HUES64 (cell line): ENCODE measurements around the gene IL11.

Experiments used
- H3K27ac ChIP-seq: 2 replicates; pipeline ENCODE4 v1.7.0; 2013; ENCODE audit warnings: low read depth, low read length, inconsistent platforms
- H3K27me3 ChIP-seq: 2 replicates; pipeline ENCODE4 v1.6.1; 2013; ENCODE audit warnings: mild to moderate bottlenecking, low read length; ENCODE audit not compliant: insufficient read depth
- H3K36me3 ChIP-seq: 2 replicates; pipeline ENCODE4 v1.6.1; 2013; ENCODE audit warnings: mild to moderate bottlenecking, low read length; ENCODE audit not compliant: insufficient read depth
- H3K4me1 ChIP-seq: 2 replicates; pipeline ENCODE4 v1.6.1; 2013; ENCODE audit warnings: mild to moderate bottlenecking, low read length, moderate library complexity; ENCODE audit not compliant: insufficient read depth
- H3K4me3 ChIP-seq: 2 replicates; pipeline ENCODE4 v1.5.1; 2013; ENCODE audit warnings: mild to moderate bottlenecking, low read length, moderate library complexity
- H3K9ac ChIP-seq: 2 replicates; pipeline ENCODE4 v1.6.1; 2013; ENCODE audit warnings: mild to moderate bottlenecking, low read depth, low read length
- H3K9me3 ChIP-seq: 2 replicates; pipeline ENCODE4 v1.6.1; 2013; ENCODE audit warnings: low read depth, low read length; ENCODE audit not compliant: insufficient read depth
- WGBS: fragments of 150-250, 120-280 bp; methylation state at CpG from one replicate; pipeline ENCODE4 v1.1.7; 2013; ENCODE audit warnings: missing lambda C conversion rate; 5-methylcytosine and 5-hydroxymethylcytosine counted together

IL11 gene

DNA sequence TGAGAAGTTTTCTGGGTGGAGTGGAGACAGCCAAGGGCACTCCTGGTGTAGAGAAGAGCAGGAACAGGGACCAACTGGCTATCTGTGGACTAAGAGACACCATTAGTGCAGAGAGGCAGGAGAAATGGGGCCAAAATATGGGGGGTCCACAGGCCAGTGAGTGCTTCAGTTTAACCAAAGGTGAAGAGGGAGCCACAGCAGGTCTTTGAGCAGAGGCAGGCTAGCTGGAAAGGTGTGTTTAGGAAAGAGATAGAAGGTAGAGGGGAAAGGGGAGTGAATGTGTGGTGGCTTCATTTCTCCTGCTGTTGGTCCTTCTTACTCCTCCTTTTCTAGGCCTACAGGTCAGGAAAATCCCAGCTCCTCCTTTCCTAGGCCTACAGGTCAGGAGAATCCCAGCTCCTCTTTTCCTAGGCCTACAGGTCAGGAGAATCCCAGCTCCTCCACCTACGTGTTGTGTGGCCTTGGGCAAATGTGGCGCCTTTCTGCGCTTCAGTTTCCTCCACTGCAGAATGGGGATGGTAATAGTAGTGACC, 12.3 kb upstream of the IL11 start:
- Histone ChIP-seq H3K4me3 (0 out of 2 replicates have a peak overlapping the region, but pooled peaks have one; percentile 55), H3K27ac (no peak overlapping the region), H3K9ac (no peak overlapping the region)

DNA sequence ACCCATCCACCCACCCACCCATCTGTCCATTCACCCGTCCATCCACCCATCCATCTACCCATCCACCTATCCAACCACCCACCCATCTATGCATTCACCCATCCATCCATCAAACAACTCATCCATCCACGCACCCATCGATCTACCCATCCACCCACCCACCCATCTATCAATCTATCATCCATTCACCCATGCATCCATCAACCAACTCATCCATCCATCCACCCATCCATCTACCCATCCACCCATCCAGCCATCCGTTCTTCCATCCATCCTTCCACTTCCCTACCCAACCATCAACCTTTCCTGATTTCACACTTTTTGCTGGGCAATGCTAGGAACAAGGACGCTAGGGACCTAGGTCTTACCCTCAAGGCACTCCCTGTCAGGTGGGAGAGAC, 11.8 kb upstream of the IL11 start:
- Histone ChIP-seq H3K27ac (no peak overlapping the region), H3K4me1 (peaks cover 8% of the 10 kb centered on the region; the same call in 1 of the 2 replicates)

More for the DNA sequence above, 12.3 kb upstream of the IL11 start:
- peaks cover 14% of the 10 kb centered on the region for H3K36me3 ChIP-seq
- 98% methylated on average over 3 of the region's 3 CpGs for WGBS
- no peaks in the 10 kb centered on the region for H3K9me3 ChIP-seq
- H3K27me3 ChIP-seq, result peaks cover 21% of the 10 kb centered on the region
- peaks cover 13% of the 10 kb centered on the region; the same call in 1 of the 2 replicates for H3K4me1 ChIP-seq

DNA sequence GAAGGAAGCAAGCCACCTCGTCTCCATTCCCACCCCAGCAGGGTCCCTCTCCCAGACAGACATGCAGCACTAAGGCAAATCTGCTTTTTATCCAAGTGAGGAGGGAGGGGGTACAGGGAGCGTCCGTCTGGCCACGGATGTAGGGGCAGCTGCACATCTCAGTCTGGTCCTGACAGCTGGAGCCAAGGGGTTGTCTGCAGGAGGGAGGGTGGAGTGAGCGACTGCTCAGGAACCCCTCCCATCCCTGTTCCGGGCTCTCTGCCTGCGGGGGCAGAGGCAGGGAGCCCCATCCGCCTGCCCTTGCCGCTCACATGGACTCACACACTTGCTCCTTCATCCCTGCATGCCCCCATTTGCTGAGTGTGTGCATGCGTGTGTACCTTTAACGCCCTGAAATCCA, 8.9 kb upstream of the IL11 start:
- Histone ChIP-seq H3K36me3 (no peaks in the 10 kb centered on the region), H3K27me3 (peaks cover 30% of the 10 kb centered on the region), H3K4me1 (peaks cover 16% of the 10 kb centered on the region), H3K9ac (no peak overlapping the region), H3K4me3 (no peak overlapping the region), H3K9me3 (no peaks in the 10 kb centered on the region), H3K27ac (no peak overlapping the region)
- WGBS, result 64% methylated on average over 11 of the region's 11 CpGs

More for the DNA sequence above, 11.8 kb upstream of the IL11 start:
- peaks cover 24% of the 10 kb centered on the region for H3K27me3 ChIP-seq
- no peak overlapping the region for H3K9ac ChIP-seq
- peaks cover 8% of the 10 kb centered on the region for H3K36me3 ChIP-seq
- H3K4me3 ChIP-seq, result no peak overlapping the region
- H3K9me3 ChIP-seq, result no peaks in the 10 kb centered on the region
- WGBS, result 92% methylated on average over 5 of the region's 5 CpGs

DNA sequence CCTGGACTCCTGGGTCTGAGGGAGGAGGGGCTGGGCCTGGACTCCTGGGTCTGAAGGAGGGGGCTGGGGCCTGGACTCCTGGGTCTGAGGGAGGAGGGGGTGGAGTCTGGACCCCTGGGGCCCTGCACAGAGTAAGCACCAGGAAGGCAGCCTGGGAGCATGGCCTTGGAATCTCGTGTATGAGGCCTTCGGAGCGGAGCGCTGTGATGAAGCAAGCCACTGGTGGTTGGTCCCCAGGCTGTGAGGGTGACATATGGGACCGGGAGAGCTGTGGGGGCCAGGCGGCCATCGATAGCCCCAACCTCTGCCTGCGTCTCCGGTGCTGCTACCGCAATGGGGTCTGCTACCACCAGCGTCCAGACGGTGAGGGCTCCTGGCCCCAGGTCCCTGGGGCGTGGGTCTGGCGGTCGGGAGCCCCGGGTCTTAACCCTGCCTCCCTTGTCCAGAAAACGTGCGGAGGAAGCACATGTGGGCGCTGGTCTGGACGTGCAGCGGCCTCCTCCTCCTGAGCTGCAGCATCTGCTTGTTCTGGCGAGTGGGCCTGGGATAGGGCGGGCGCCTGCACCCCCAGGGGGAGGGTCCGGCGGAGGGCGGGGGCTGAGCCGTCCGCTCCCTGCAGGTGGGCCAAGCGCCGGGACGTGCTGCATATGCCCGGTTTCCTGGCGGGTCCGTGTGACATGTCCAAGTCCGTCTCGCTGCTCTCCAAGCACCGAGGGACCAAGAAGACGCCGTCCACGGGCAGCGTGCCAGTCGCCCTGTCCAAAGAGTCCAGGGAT, 7.3 kb upstream of the IL11 start:
- no peak overlapping the region for H3K27ac ChIP-seq
- H3K9me3 ChIP-seq, result no peaks in the 10 kb centered on the region
- peaks cover 26% of the 10 kb centered on the region for H3K4me1 ChIP-seq
- 7% methylated on average over 43 of the region's 43 CpGs for WGBS
- H3K27me3 ChIP-seq, result peaks cover 34% of the 10 kb centered on the region
- peak overlapping the region; percentile 43 for H3K4me3 ChIP-seq
- no peaks in the 10 kb centered on the region for H3K36me3 ChIP-seq
- 0 out of 2 replicates have a peak overlapping the region, but pooled peaks have one; percentile 35 for H3K9ac ChIP-seq

DNA sequence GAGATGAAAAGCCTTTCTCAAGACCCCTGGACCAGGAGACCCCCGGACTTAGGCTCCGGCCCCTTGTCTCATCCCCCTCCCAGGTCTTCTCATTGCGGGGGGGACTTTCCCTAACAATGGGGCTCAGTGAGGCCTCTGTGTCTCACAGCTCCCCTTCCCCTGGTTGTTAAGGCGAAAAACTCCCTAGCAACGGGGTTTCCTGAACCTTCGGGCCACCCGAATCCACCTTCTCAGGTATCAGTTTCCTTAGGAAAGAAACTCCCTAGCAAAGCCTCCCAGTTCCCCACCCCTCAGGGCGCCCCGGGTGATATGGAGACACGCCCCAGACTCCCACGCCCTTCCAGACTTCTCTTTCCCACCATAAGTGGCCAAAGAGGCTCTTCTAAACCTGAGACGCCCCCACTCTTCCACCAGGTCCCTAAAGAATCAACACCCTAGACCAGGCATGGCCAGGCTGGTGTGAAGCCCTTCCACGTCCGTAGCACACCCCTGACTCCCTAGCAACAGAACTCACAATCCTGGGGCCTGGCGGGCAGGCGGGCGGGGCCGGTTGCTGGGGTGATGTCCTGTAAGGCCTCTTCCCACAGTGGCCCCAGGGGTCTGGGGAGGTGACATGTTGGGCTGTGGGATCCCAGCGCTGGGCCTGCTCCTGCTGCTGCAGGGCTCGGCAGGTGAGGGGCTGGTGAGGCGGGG, 6.1 kb upstream of the IL11 start, which contains the start of gene TMEM190:
TMEM190 (plus strand) TSS at position 586 of the 693 bp plus-strand sequence; CDS start at position 614, 28 bp downstream.
- Histone ChIP-seq H3K27me3 (peaks cover 44% of the 10 kb centered on the region), H3K9ac (0 out of 2 replicates have a peak within 1 kb of the TSS, but pooled peaks have one; percentile 35), H3K4me3 (peak within 1 kb of the TSS; percentile 43), H3K36me3 (no peaks in the 10 kb centered on the region), H3K27ac (peak within 1 kb of the TSS; percentile 46; the same call in 1 of the 2 replicates), H3K9me3 (no peaks in the 10 kb centered on the region), H3K4me1 (peaks cover 27% of the 10 kb centered on the region)
- WGBS, result 45% methylated on average over 20 of the region's 21 CpGs

DNA sequence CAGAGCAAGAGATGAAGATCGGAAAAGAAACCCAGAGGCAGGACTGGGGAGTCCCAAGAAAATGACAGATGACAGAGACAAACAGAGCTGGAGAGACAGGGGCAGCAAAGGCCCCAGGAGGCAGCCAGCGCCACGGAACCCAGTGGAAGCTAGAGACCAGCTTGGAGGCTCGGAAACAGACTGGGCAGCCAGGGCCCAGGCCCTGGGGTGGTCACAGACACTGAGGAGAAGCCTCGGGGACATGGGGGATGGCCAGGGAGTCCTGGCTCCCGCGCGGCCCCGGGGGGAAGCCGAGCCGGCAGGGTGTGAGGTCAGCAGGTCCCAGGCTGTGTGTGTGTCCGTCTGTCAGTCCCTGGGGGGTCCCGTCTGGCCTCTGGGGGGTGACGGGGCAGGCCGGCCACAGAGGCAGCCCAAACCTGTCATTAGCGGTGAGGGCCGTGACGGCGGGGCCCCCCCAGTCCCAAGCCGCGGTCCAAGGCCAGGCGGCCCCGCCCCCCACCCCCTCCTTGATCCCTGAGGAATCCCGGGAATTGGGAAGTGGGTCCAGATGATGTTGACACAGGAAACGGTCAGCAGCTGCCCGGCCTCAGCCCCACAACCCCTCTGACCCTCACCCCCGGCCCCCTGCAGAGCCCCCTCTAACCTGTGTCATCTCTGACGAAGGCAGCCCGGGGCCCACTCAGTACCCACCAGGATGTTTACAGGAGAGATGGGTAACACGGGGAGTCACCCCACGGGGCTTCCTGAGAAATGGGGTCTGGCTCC, 3.9 kb upstream of the IL11 start:
- peaks cover 56% of the 10 kb centered on the region for H3K27me3 ChIP-seq
- no peaks in the 10 kb centered on the region for H3K36me3 ChIP-seq
- peak overlapping the region; percentile 16; the same call in 1 of the 2 replicates for H3K4me3 ChIP-seq
- H3K9ac ChIP-seq, result no peak overlapping the region
- peak overlapping the region; percentile 55; the same call in 1 of the 2 replicates for H3K27ac ChIP-seq
- WGBS, result 9% methylated on average over 28 of the region's 31 CpGs
- H3K4me1 ChIP-seq, result peaks cover 27% of the 10 kb centered on the region
- H3K9me3 ChIP-seq, result no peaks in the 10 kb centered on the region

DNA sequence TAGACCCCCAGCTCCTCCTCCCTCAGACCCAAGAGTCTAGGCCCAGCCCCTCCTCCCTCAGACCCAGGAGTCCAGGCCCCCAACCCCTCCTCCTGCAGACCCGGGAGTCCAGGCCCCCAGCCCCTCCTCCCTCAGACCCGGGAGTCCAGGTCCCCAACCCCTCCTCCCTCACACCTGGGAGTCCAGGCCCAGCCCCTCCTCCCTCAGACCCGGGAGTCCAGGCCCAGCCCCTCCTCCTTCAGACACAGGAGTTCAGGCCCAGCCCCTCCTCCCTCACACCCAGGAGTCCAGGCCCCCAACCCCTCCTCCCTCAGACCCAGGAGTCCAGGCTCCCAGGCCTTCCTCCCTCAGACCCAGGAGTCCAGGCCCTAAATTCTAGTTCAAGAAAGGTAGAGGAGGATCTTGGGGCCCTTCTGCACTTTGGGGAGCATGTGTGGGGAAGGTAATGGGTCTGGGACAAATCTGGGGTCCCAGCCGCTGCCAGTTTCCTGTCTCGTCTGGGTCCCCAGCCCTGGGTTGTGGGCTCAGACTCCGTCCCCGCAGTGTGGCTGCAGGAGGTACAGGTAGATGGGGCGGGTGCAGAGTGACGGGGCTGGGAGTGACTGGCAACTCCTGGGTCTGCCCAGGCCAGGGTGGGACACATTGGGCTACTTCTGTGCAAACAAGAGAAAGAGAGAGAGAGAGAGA, 3.2 kb upstream of the IL11 start:
- Histone ChIP-seq H3K9me3 (no peaks in the 10 kb centered on the region), H3K27ac (peak overlapping the region; percentile 52; the same call in 1 of the 2 replicates), H3K27me3 (peaks cover 56% of the 10 kb centered on the region), H3K9ac (no peak overlapping the region), H3K4me1 (peaks cover 32% of the 10 kb centered on the region), H3K4me3 (no peak overlapping the region), H3K36me3 (no peaks in the 10 kb centered on the region)
- 22% methylated on average over 9 of the region's 9 CpGs for WGBS

DNA sequence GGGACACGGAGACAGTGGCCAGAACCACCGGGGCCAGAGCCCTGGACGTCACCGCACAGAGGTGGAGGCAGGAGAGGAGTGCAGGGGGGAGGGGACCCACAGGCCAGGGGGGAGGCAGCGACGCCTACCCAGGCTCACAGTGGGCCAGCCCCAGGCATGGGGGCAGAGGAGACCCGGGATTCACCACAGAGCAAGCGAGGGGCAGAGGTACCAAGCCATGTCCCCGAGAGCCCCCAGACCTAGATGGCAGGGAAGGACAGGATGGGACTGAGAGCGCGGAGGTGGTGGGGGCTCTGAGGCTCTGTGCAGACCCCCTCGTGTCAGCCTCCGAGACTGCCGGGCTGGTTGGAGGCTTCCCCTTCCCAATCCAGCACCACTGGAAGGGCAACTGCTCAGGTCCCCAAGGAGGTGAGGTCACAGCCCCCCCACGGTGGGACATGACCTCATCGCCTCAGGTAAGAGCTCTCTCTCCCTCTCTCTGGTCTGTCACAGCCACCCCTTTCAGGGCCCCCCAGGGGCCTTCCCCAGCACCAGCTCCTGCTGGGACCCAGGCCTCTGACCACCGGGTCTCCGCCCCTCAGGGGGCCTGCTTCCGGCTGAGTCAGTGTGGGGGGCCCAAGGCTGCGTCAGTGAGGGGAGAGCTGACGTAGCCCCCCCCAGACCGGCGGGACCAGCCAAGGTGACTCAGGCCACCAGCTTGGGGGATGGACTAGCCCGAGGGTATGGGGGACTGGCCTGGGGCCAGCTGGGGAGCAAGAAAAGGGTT, 2.2 kb upstream of the IL11 start:
- peaks cover 32% of the 10 kb centered on the region for H3K4me1 ChIP-seq

DNA sequence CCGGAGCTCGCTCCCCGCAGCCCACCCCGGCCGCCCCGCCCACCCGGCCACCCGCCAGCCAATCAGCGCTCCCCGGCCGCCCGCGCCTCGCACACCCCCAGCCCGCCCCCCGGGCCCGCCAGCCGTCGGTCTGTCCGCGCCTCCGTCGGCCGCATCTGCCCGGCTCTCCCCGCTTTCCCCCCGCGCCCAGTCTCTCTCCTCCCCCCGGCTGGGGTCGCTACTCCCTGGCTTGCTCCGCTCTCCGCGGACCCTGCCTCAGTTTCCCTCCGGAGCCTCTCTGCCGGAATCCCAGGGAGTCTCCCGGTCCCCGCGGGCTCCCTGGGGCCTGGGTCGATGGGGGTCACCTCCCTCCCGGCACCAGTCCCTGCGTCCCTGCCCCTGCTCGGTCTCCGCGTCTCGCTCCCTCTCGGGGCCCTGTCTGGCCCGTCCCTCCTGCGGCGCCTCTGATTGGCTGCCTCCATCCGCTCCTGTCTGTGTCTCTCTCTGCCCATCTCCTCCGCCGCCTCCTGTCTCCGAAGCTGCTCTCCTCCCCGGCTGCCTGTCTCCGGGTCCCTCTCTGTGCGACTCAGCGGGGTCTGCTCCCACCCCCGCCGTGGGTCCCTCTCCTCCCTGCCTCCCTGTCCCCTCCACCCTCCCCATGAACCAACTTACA, 484 bp downstream of the IL11 start:
- Histone ChIP-seq H3K9me3 (no peaks in the 10 kb centered on the region), H3K27ac (no peak overlapping the region), H3K36me3 (no peaks in the 10 kb centered on the region), H3K4me3 (peak overlapping the region; percentile 54), H3K4me1 (peaks cover 17% of the 10 kb centered on the region), H3K9ac (no peak overlapping the region), H3K27me3 (peaks cover 50% of the 10 kb centered on the region)
- under 1% methylated on average over 53 of the region's 59 CpGs for WGBS

More for the DNA sequence above, 2.2 kb upstream of the IL11 start:
- no peaks in the 10 kb centered on the region for H3K9me3 ChIP-seq
- peaks cover 57% of the 10 kb centered on the region for H3K27me3 ChIP-seq
- H3K27ac ChIP-seq, result no peak overlapping the region
- WGBS, result 35% methylated on average over 24 of the region's 24 CpGs
- no peak overlapping the region for H3K9ac ChIP-seq
- H3K36me3 ChIP-seq, result no peaks in the 10 kb centered on the region
- no peak overlapping the region for H3K4me3 ChIP-seq
